GM23338 (cell line): ENCODE results near the gene NHLRC4. TPM values are rescaled to one million over a fixed set of nuclear protein-coding genes. Genes with fewer than 3 reads are reported as not detected.

ENCODE experiments used
- CREB1 ChIP-seq: fragments of 250-450 bp; sonication (Bioruptor Pico); IDR thresholded peaks from 2 replicates; pipeline ENCODE4 v1.5.0; 2020; ENCODE audit warnings: low read depth, mild to moderate bottlenecking, moderate library complexity
- NANOG ChIP-seq: IDR thresholded peaks from 2 replicates; pipeline ENCODE4 v1.6.1; 2016; ENCODE audit warnings: antibody characterized with exemption, borderline replicate concordance
- ZNF114 ChIP-seq: fragments of 250-450 bp; sonication (Bioruptor Pico); IDR thresholded peaks from 2 replicates; pipeline ENCODE4 v1.5.0; 2020; ENCODE audit warnings: mild to moderate bottlenecking, moderate library complexity
- ZNF331 ChIP-seq: fragments of 250-450 bp; sonication (Bioruptor Pico); IDR thresholded peaks from 2 replicates; pipeline ENCODE4 v1.5.0; 2020; ENCODE audit warnings: low read depth, mild to moderate bottlenecking, moderate library complexity
- polyA plus RNA-seq: library from polyadenylated mRNA; unstranded; fragments of >200 nt; fragmentation: Nextera tagmentation; extraction: Ambion mirVana; gene quantifications from 2 replicates; pipeline ENCODE4 v1.2.1, GENCODE V29; 2016
- total RNA-seq: library from RNA; depleted of rRNA; stranded (reverse); fragments of >200 nt; shearing (Covaris generic); gene quantifications from 2 replicates; pipeline ENCODE4 v1.2.3, GENCODE V29; 2014
- TF ChIP-seq, protein P1 (sequence below): fragments of 250-450 bp; sonication (Bioruptor Pico); IDR thresholded peaks from 2 replicates; pipeline ENCODE4 v1.5.0; 2020; ENCODE audit warnings: mild to moderate bottlenecking, moderate library complexity
- TF ChIP-seq, protein P2 (sequence below): IDR thresholded peaks from one replicate; pipeline ENCODE4 v1.6.1; 2018; ENCODE audit warnings: antibody characterized with exemption; ENCODE audit not compliant: unreplicated experiment

The NHLRC4 gene
- total and polyA plus RNA-seq, 2 experiments from 2014 or later = 0.47 to 0.80 TPM

DNA sequence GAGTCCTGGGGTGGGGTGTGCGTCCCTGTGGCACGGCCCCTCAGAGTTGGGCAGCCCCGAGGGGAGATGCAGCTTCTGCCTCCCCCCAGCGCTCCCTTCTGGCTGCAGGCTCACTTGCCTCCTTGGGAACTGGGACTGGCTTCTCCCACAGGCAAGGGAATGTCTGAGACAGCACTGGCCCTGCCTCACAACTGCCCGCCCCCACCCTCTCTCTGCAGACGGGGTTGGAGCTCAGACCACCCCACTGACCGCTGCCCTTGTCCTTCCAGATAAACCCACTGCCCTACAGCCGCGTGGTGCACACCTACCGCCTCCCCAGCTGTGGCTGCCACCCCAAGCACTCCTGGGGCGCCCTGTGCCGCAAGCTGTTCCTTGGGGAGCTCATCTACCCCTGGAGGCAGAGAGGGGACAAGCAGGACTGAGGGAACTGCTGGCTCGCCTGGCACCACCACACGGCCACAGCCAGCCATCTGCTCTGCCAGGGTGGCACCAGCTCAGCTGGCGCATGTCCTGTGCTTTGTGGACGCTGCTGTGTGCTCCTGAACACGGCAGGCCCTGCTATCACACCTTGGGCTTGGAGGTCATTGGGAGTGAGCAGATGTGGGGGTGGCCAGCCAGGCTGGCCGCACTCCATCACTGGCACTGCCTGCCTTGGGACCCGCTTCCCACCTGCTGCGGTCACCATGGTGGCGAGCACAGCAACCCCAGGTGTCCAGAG is 16.0 kb downstream of the NHLRC4 start (continued):
- TF ChIP-seq, protein P1, sequence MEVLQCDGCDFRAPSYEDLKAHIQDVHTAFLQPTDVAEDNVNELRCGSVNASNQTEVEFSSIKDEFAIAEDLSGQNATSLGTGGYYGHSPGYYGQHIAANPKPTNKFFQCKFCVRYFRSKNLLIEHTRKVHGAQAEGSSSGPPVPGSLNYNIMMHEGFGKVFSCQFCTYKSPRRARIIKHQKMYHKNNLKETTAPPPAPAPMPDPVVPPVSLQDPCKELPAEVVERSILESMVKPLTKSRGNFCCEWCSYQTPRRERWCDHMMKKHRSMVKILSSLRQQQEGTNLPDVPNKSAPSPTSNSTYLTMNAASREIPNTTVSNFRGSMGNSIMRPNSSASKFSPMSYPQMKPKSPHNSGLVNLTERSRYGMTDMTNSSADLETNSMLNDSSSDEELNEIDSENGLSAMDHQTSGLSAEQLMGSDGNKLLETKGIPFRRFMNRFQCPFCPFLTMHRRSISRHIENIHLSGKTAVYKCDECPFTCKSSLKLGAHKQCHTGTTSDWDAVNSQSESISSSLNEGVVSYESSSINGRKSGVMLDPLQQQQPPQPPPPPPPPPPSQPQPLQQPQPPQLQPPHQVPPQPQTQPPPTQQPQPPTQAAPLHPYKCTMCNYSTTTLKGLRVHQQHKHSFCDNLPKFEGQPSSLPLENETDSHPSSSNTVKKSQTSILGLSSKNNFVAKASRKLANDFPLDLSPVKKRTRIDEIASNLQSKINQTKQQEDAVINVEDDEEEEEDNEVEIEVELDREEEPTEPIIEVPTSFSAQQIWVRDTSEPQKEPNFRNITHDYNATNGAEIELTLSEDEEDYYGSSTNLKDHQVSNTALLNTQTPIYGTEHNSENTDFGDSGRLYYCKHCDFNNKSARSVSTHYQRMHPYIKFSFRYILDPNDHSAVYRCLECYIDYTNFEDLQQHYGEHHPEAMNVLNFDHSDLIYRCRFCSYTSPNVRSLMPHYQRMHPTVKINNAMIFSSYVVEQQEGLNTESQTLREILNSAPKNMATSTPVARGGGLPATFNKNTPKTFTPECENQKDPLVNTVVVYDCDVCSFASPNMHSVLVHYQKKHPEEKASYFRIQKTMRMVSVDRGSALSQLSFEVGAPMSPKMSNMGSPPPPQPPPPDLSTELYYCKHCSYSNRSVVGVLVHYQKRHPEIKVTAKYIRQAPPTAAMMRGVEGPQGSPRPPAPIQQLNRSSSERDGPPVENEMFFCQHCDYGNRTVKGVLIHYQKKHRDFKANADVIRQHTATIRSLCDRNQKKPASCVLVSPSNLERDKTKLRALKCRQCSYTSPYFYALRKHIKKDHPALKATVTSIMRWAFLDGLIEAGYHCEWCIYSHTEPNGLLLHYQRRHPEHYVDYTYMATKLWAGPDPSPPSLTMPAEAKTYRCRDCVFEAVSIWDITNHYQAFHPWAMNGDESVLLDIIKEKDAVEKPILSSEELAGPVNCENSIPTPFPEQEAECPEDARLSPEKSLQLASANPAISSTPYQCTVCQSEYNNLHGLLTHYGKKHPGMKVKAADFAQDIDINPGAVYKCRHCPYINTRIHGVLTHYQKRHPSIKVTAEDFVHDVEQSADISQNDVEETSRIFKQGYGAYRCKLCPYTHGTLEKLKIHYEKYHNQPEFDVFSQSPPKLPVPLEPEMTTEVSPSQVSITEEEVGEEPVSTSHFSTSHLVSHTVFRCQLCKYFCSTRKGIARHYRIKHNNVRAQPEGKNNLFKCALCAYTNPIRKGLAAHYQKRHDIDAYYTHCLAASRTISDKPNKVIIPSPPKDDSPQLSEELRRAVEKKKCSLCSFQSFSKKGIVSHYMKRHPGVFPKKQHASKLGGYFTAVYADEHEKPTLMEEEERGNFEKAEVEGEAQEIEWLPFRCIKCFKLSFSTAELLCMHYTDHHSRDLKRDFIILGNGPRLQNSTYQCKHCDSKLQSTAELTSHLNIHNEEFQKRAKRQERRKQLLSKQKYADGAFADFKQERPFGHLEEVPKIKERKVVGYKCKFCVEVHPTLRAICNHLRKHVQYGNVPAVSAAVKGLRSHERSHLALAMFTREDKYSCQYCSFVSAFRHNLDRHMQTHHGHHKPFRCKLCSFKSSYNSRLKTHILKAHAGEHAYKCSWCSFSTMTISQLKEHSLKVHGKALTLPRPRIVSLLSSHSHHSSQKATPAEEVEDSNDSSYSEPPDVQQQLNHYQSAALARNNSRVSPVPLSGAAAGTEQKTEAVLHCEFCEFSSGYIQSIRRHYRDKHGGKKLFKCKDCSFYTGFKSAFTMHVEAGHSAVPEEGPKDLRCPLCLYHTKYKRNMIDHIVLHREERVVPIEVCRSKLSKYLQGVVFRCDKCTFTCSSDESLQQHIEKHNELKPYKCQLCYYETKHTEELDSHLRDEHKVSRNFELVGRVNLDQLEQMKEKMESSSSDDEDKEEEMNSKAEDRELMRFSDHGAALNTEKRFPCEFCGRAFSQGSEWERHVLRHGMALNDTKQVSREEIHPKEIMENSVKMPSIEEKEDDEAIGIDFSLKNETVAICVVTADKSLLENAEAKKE = no peak
- TF ChIP-seq NANOG (no peak), CREB1 (CRISPR knock-in tag) (no peak), ZNF114 (no peak), ZNF331 (CRISPR knock-in tag) (no peak)
- TF ChIP-seq, protein P2, sequence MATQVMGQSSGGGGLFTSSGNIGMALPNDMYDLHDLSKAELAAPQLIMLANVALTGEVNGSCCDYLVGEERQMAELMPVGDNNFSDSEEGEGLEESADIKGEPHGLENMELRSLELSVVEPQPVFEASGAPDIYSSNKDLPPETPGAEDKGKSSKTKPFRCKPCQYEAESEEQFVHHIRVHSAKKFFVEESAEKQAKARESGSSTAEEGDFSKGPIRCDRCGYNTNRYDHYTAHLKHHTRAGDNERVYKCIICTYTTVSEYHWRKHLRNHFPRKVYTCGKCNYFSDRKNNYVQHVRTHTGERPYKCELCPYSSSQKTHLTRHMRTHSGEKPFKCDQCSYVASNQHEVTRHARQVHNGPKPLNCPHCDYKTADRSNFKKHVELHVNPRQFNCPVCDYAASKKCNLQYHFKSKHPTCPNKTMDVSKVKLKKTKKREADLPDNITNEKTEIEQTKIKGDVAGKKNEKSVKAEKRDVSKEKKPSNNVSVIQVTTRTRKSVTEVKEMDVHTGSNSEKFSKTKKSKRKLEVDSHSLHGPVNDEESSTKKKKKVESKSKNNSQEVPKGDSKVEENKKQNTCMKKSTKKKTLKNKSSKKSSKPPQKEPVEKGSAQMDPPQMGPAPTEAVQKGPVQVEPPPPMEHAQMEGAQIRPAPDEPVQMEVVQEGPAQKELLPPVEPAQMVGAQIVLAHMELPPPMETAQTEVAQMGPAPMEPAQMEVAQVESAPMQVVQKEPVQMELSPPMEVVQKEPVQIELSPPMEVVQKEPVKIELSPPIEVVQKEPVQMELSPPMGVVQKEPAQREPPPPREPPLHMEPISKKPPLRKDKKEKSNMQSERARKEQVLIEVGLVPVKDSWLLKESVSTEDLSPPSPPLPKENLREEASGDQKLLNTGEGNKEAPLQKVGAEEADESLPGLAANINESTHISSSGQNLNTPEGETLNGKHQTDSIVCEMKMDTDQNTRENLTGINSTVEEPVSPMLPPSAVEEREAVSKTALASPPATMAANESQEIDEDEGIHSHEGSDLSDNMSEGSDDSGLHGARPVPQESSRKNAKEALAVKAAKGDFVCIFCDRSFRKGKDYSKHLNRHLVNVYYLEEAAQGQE = no peak
